ENCODE data around the gene SRF. TPM values are rescaled to one million over a fixed set of nuclear protein-coding genes. Genes with fewer than 3 reads are reported as not detected.

Gene SRF
- total RNA-seq, 1 donor from 2014 or later = 37.5 TPM

- Mint-ChIP-seq H3K4me3 (no peak overlapping the region), H3K27me3 (ENCODE audit: low read depth) (no peaks in the 10 kb centered on the region), H3K9me3 (no peaks in the 10 kb centered on the region), H3K36me3 (ENCODE audit: low read depth) (no peaks in the 10 kb centered on the region), H3K27ac (ENCODE audit: unreplicated experiment) (no peak overlapping the region), H3K4me1 (peaks cover 4% of the 10 kb centered on the region)
- no peak for DNase-seq (ENCODE audit: low read depth, low spot score)
- TF ChIP-seq CTCF (conservative IDR thresholded peaks at IDR 0.05) = no peak
These were observed 45.1 kb downstream of the SRF start for GRCh38 chr6:43216200-43216599.

DNA sequence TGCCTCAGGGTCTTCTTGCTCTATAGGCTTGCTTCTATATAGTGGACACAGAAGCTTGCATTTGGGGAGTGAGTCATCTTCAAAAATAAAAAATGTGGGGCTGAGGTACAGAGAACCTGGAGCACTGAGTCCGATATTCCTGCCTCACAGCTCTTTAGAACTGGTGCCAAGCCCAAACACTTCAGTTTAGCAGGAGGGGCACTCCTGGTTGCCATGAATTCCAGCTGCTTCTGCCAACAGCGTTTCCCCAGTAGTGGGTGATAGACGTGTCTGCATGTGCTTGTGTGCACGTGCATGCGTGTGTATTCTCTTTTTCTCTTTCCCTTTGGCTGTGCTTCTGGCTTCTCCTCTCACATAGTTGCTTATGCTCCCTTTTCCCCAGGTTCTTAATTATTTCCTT lies 46.3 kb downstream of the SRF start:
- Mint-ChIP-seq H3K4me1 (peaks cover 4% of the 10 kb centered on the region), H3K36me3 (ENCODE audit: low read depth) (no peaks in the 10 kb centered on the region), H3K4me3 (no peak overlapping the region), H3K27me3 (ENCODE audit: low read depth) (no peaks in the 10 kb centered on the region), H3K9me3 (no peaks in the 10 kb centered on the region), H3K27ac (ENCODE audit: unreplicated experiment) (no peak overlapping the region)
- no peak for DNase-seq (ENCODE audit: low read depth, low spot score)
- TF ChIP-seq CTCF (conservative IDR thresholded peaks at IDR 0.05) = no peak

DNA sequence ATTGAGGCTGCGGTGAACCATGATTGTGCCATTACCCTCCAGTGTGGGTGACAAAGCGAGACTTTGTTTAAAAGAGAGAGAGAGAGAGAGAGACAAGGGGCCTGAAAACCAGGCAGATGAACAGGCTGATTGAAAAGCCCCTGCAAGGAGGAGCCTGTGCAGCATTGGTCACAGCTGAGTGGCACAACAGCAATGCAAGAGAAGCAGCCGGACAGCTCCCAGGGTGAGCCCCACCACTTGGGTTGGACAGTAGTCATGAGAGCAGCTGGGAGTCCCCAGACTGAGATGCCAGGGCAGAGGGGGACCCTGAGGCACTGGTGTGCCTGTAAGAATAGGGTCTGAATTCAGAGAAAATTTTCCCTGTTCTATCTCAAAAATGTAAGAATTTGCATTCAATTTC lies 48.0 kb downstream of the SRF start:
- peaks cover 1% of the 10 kb centered on the region for H3K36me3 Mint-ChIP-seq (ENCODE audit: low read depth)
- H3K9me3 Mint-ChIP-seq = no peaks in the 10 kb centered on the region
- DNase-seq (ENCODE audit: low read depth, low spot score) = no peak
- H3K4me3 Mint-ChIP-seq = no peak overlapping the region
- no peak for TF ChIP-seq CTCF (conservative IDR thresholded peaks at IDR 0.05)
- H3K4me1 Mint-ChIP-seq = peaks cover 6% of the 10 kb centered on the region
- no peak overlapping the region for H3K27ac Mint-ChIP-seq (ENCODE audit: unreplicated experiment)
- H3K27me3 Mint-ChIP-seq (ENCODE audit: low read depth) = no peaks in the 10 kb centered on the region

DNA sequence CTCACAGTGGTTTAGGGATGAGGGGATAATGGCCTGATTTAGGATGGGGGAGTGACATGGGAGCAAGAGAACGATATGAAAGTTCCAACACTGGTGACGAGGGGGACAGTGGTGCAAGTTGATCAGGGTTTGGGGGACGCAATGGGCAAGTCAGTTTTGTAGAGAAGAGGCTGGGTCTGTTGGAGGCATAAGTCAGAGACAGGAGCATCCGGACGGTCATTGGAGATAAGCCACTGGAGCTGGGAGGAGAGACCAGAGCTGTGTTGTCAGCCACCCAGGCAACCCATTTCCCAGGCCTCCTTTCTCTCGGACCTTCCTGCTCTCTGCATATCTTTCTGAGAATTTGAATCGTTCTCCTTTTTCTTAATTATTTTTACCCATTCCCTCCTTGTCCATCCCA lies 48.7 kb downstream of the SRF start:
- no peak for TF ChIP-seq CTCF (conservative IDR thresholded peaks at IDR 0.05)
- Mint-ChIP-seq H3K9me3 (no peaks in the 10 kb centered on the region), H3K4me3 (peak overlapping the region; percentile 8), H3K27ac (ENCODE audit: unreplicated experiment) (no peak overlapping the region), H3K4me1 (peaks cover 11% of the 10 kb centered on the region), H3K27me3 (ENCODE audit: low read depth) (no peaks in the 10 kb centered on the region), H3K36me3 (ENCODE audit: low read depth) (peaks cover 3% of the 10 kb centered on the region)
- no peak for DNase-seq (ENCODE audit: low read depth, low spot score)

- Mint-ChIP-seq H3K4me3 (no peak overlapping the region), H3K9me3 (no peaks in the 10 kb centered on the region), H3K27ac (ENCODE audit: unreplicated experiment) (no peak overlapping the region), H3K4me1 (peaks cover 14% of the 10 kb centered on the region), H3K27me3 (ENCODE audit: low read depth) (no peaks in the 10 kb centered on the region), H3K36me3 (ENCODE audit: low read depth) (peaks cover 3% of the 10 kb centered on the region)
- no peak for TF ChIP-seq CTCF (conservative IDR thresholded peaks at IDR 0.05)
- DNase-seq (ENCODE audit: low read depth, low spot score) = no peak
These were observed 49.4 kb downstream of the SRF start for GRCh38 chr6:43220439-43220951.

Measured in neural crest cell (in vitro differentiated cells).